ENCODE measurements around the gene CPXM1.
"Not testable (repeated sequence)": the region's sequence is repeated elsewhere in the genome, so short reads cannot be mapped to it uniquely, and the experiment has no call there.

Gene CPXM1

GRCh38 chr20:2771631-2772080, 28.8 kb downstream of the CPXM1 start:
- Histone ChIP-seq H3K9me2 (replicated peaks; ENCODE audit: insufficient read depth, low read length) (no peaks in the 10 kb centered on the region), H3K9me3 (ENCODE audit: insufficient read depth, low read length) (no peaks in the 10 kb centered on the region), H3K27ac (ENCODE audit: low read depth, low read length) (no peak overlapping the region), H3K9ac (ENCODE audit: low read length) (no peak overlapping the region), H3K79me2 (ENCODE audit: insufficient read depth, low read length) (no peaks in the 10 kb centered on the region), H3K4me2 (ENCODE audit: low read depth, low read length, poor library complexity, severe bottlenecking) (no peak overlapping the region), H3K36me3 (ENCODE audit: low read length) (no peaks in the 10 kb centered on the region), H3K27me3 (ENCODE audit: low read length) (peaks cover 3% of the 10 kb centered on the region; the same call in 1 of the 2 replicates), H3K4me3 (ENCODE audit: insufficient read depth, low read length, poor library complexity, severe bottlenecking) (no peak overlapping the region), H3F3A (ENCODE audit: insufficient read depth) (no peaks in the 10 kb centered on the region), H2AFZ (ENCODE audit: low read depth, low read length, severe bottlenecking) (no peak overlapping the region), H4K20me1 (ENCODE audit: low read depth, low read length) (no peaks in the 10 kb centered on the region)
- TF ChIP-seq EZH2phosphoT487 (conservative IDR thresholded peaks at IDR 0.05; ENCODE audit: low read length) (no peak), CTCF (IDR thresholded peaks at IDR 0.05; ENCODE audit: insufficient read depth, low read length, poor library complexity, severe bottlenecking) (no peak)

- H3K9ac ChIP-seq (ENCODE audit: low read length); H3K9me3 ChIP-seq (ENCODE audit: insufficient read depth, low read length); H2AFZ ChIP-seq (ENCODE audit: low read depth, low read length, severe bottlenecking); H4K20me1 ChIP-seq (ENCODE audit: low read depth, low read length); H3K9me2 ChIP-seq (replicated peaks; ENCODE audit: insufficient read depth, low read length); H3F3A ChIP-seq (ENCODE audit: insufficient read depth); H3K4me2 ChIP-seq (ENCODE audit: low read depth, low read length, poor library complexity, severe bottlenecking); H3K27me3 ChIP-seq (ENCODE audit: low read length); H3K27ac ChIP-seq (ENCODE audit: low read depth, low read length); H3K4me3 ChIP-seq (ENCODE audit: insufficient read depth, low read length, poor library complexity, severe bottlenecking); H3K79me2 ChIP-seq (ENCODE audit: insufficient read depth, low read length); H3K36me3 ChIP-seq (ENCODE audit: low read length): not testable (repeated sequence)
Observed at GRCh38 chr20:2770091-2770490, 30.3 kb downstream of the CPXM1 start.

- H3K79me2 ChIP-seq (ENCODE audit: insufficient read depth, low read length) = no peaks in the 10 kb centered on the region
- H3K9me3 ChIP-seq (ENCODE audit: insufficient read depth, low read length) = no peaks in the 10 kb centered on the region
- H2AFZ ChIP-seq (ENCODE audit: low read depth, low read length, severe bottlenecking) = no peak overlapping the region
- no peak overlapping the region for H3K4me2 ChIP-seq (ENCODE audit: low read depth, low read length, poor library complexity, severe bottlenecking)
- no peaks in the 10 kb centered on the region for H3K9me2 ChIP-seq (replicated peaks; ENCODE audit: insufficient read depth, low read length)
- H3F3A ChIP-seq (ENCODE audit: insufficient read depth) = no peaks in the 10 kb centered on the region
- no peak overlapping the region for H3K9ac ChIP-seq (ENCODE audit: low read length)
- H3K36me3 ChIP-seq (ENCODE audit: low read length) = no peaks in the 10 kb centered on the region
- no peaks in the 10 kb centered on the region for H4K20me1 ChIP-seq (ENCODE audit: low read depth, low read length)
- no peak for TF ChIP-seq CTCF (IDR thresholded peaks at IDR 0.05; ENCODE audit: insufficient read depth, low read length, poor library complexity, severe bottlenecking)
- TF ChIP-seq EZH2phosphoT487 (conservative IDR thresholded peaks at IDR 0.05; ENCODE audit: low read length) = no peak
- H3K4me3 ChIP-seq (ENCODE audit: insufficient read depth, low read length, poor library complexity, severe bottlenecking) = no peak overlapping the region
- H3K27ac ChIP-seq (ENCODE audit: low read depth, low read length) = no peak overlapping the region
- H3K27me3 ChIP-seq (ENCODE audit: low read length) = peaks cover 3% of the 10 kb centered on the region; the same call in 1 of the 2 replicates
Observed at GRCh38 chr20:2768632-2769015, 31.8 kb downstream of the CPXM1 start.

GRCh38 chr20:2767768-2768631, 32.4 kb downstream of the CPXM1 start:
- no peak overlapping the region for H3K4me2 ChIP-seq (ENCODE audit: low read depth, low read length, poor library complexity, severe bottlenecking)
- H3K9me3 ChIP-seq (ENCODE audit: insufficient read depth, low read length) = no peaks in the 10 kb centered on the region
- H3F3A ChIP-seq (ENCODE audit: insufficient read depth) = no peaks in the 10 kb centered on the region
- no peak overlapping the region for H3K27ac ChIP-seq (ENCODE audit: low read depth, low read length)
- no peaks in the 10 kb centered on the region for H4K20me1 ChIP-seq (ENCODE audit: low read depth, low read length)
- no peaks in the 10 kb centered on the region for H3K79me2 ChIP-seq (ENCODE audit: insufficient read depth, low read length)
- no peaks in the 10 kb centered on the region for H3K9me2 ChIP-seq (replicated peaks; ENCODE audit: insufficient read depth, low read length)
- peaks cover 3% of the 10 kb centered on the region; the same call in 1 of the 2 replicates for H3K27me3 ChIP-seq (ENCODE audit: low read length)
- H3K4me3 ChIP-seq (ENCODE audit: insufficient read depth, low read length, poor library complexity, severe bottlenecking) = no peak overlapping the region
- H3K9ac ChIP-seq (ENCODE audit: low read length) = no peak overlapping the region
- no peak overlapping the region for H2AFZ ChIP-seq (ENCODE audit: low read depth, low read length, severe bottlenecking)
- no peaks in the 10 kb centered on the region for H3K36me3 ChIP-seq (ENCODE audit: low read length)
- TF ChIP-seq EZH2phosphoT487 (conservative IDR thresholded peaks at IDR 0.05; ENCODE audit: low read length) (no peak), CTCF (IDR thresholded peaks at IDR 0.05; ENCODE audit: insufficient read depth, low read length, poor library complexity, severe bottlenecking) (no peak)
